Mucosa of descending colon (tissue), 3 donors: ENCODE measurements around the gene C1QB. TPM values are rescaled to one million over a fixed set of nuclear protein-coding genes. Genes with fewer than 3 reads are reported as not detected.

Experiments used
- ATAC-seq: fragments of 200-7000 bp; cut with Tn5 transposase; one replicate; pipeline ENCODE4 v1.9.1; 2020; ENCODE audit warnings: mild to moderate bottlenecking, moderate library complexity
- DNase-seq, 3 donors: peaks; one replicate each; pipeline ENCODE4 v3.0.0-alpha.2; 2020
- H3K36me3 ChIP-seq: fragments of 200-600 bp; one replicate; pipeline ENCODE4 v1.8.0; 2021; ENCODE audit warnings: low read depth, mild to moderate bottlenecking
- H3K4me1 ChIP-seq: fragments of 200-600 bp; one replicate; pipeline ENCODE4 v1.8.0; 2021; ENCODE audit warnings: low read depth, mild to moderate bottlenecking
- H3K4me3 ChIP-seq: fragments of 200-600 bp; one replicate; pipeline ENCODE4 v1.8.0; 2021; ENCODE audit warnings: mild to moderate bottlenecking
- H3K9me3 ChIP-seq: fragments of 200-600 bp; one replicate; pipeline ENCODE4 v1.8.0; 2021; ENCODE audit warnings: mild to moderate bottlenecking
- CTCF ChIP-seq: fragments of 200-600 bp; IDR thresholded peaks from one replicate; pipeline ENCODE4 v1.8.0; 2022; ENCODE audit warnings: antibody characterized with exemption, mild to moderate bottlenecking
- intact Hi-C, 2 donors: fragments of 100-400 bp; cut with DNase I in 1 of 2; cut with micrococcal nuclease in 1 of 2; formaldehyde crosslinking; loops; one replicate each; pipeline versions ENCODE4 v1.11.0 to v1.11.1; 2022; cut with DNase I, micrococcal nuclease
- microRNA-seq: library from miRNA; unstranded; fragments of <30 nt; microRNA quantifications from one replicate; pipeline ENCODE4, GENCODE V29; 2019
- total RNA-seq, 3 donors: library from RNA; stranded (reverse); fragmentation: NEBNext Ultra II Directional in 2 of 3; extraction: Animal tissue kit (Norgen Biotek cat#: 25700) in 2 of 3; gene quantifications; one replicate each; pipeline versions ENCODE4 v1.2.1 to v1.2.4, GENCODE V29; 2021 to 2023
- donor health status: DM: no; HTN: no; CAD: no; lungs with moderate emphysema.
- donor health status: DM: no; HTN: no; CAD: no.
- donor health status: DM: no; HTN: yes; CAD: no.

The C1QB gene
- total RNA-seq, 3 donors from 2014 or later = 36.9 to 217 (median 215) TPM

- TF ChIP-seq CTCF = no peak
- DNase-seq (no peak), ATAC-seq (no peak)
- Histone ChIP-seq H3K4me3 (no peak overlapping the region), H3K9me3 (no peaks in the 10 kb centered on the region), H3K4me1 (peaks cover 25% of the 10 kb centered on the region), H3K36me3 (no peaks in the 10 kb centered on the region)
- intact Hi-C loops = loop anchor here in 1 of 2 donors (10.0 kb wide), 1 partner anchor 156 kb away; no protein-coding TSS in a partner anchor
Measured at GRCh38 chr1:22708777-22709176, 55.7 kb downstream of the C1QB start.

DNA sequence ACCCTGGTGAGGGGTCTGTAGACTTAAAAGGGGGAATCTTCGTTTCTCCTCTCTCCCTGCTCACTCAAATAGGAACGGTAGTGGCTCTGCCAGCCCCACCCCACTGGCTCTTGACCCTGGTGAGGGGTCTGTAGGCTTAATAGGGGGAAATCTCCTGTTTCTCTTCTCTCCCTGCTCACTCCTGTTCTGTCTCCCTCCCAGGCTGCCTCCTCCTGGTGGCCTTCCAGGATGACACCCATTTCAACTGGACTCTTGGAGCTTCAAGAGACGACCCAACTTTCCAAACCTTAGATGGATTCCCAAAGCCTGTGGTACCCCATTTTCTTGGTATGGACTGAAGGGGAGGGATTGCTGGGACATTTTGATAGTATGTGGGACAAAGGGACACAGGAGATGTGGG, 56.2 kb downstream of the C1QB start:
- DNase-seq = no peak
- Histone ChIP-seq H3K4me3 (no peak overlapping the region), H3K9me3 (no peaks in the 10 kb centered on the region), H3K4me1 (peaks cover 21% of the 10 kb centered on the region), H3K36me3 (no peaks in the 10 kb centered on the region)
- intact Hi-C loops = loop anchor here in 1 of 2 donors (10.0 kb wide), 1 partner anchor 156 kb away; no protein-coding TSS in a partner anchor
- no peak for TF ChIP-seq CTCF
- ATAC-seq = no peak

DNA sequence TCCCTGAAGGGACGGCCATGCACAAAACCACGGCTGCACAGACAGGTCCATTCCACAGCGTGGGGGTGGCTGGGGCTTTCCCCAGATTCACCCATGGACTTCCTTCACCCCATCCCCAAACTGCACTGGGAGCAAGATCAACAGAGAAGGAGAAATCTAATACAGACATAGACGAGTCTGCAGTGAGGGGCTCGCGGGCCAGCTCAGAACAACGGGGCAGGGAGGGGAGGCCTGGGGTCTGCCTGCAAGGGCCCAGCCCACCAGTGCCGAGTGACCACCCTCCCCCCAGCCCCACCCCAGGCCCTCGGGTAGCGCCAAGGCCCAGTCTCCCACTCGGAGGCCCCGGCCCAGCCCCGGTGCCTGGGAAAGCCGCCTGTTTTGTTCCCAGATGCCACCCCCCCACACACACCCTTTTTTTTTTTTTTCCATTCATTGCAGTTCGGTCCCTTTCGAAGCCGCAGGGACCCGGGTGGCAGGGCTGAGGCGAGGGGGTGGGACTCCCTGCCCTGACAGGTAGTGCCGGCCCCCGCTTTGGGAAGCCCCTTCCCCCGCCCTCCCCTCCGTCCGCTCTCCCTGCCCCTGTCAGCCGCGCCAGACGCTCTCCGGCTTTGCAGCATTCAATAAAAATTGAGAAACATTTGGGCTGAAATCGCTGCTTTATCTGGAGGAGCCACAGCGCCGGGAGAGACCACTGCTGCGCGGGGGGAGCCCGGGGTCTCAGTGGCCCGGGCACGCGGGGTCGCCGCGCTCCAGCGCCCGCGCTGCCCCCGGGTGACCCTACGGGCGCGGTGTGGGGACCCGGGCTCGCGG, 57.1 kb downstream of the C1QB start:
- ATAC-seq = peak; percentile 38
- intact Hi-C loops = loop anchor here in 1 of 2 donors (10.0 kb wide), 1 partner anchor 155 kb away; no protein-coding TSS in a partner anchor
- DNase-seq = peak in 2 of 3 donors; percentile 77 to 80

GRCh38 chr1:22710701-22711049, 57.6 kb downstream of the C1QB start, which contains the start of gene EPHB2:
EPHB2 (plus strand) TSS chr1:22710839; CDS start chr1:22710983, 144 bp downstream.
- ATAC-seq (peak; percentile 56), DNase-seq (peak in 2 of 3 donors; percentile 61 to 77)
- no peaks in the 10 kb centered on the region for H3K9me3 ChIP-seq
- intact Hi-C loops = no loop called here
- TF ChIP-seq CTCF = no peak
- no peaks in the 10 kb centered on the region for H3K36me3 ChIP-seq
- H3K4me3 ChIP-seq = peak within 1 kb of the TSS; percentile 32
- H3K4me1 ChIP-seq = peaks cover 23% of the 10 kb centered on the region

More for the DNA sequence above, 57.1 kb downstream of the C1QB start:
- H3K36me3 ChIP-seq = no peaks in the 10 kb centered on the region
- TF ChIP-seq CTCF = no peak
- peaks cover 23% of the 10 kb centered on the region for H3K4me1 ChIP-seq
- H3K9me3 ChIP-seq = no peaks in the 10 kb centered on the region
- no peak overlapping the region for H3K4me3 ChIP-seq

GRCh38 chr1:22711071-22711470, 58.0 kb downstream of the C1QB start:
- intact Hi-C loops = no loop called here
- Histone ChIP-seq H3K36me3 (no peaks in the 10 kb centered on the region), H3K4me3 (peak overlapping the region; percentile 32), H3K4me1 (peaks cover 27% of the 10 kb centered on the region), H3K9me3 (no peaks in the 10 kb centered on the region)
- no peak for TF ChIP-seq CTCF
- ATAC-seq = no peak
- peak in 1 of 3 donors; percentile 50 for DNase-seq

Small RNA genes lying within 50 kb of the gene (microRNA-seq; reads per million reads assigned to microRNA genes)
- gene MIR6127 = not detected

Other genes starting within 250 kb of the C1QB start
- 10 to 100 TPM; 14.8 to 28.0 (median 16.7) TPM for gene ZBTB40, start 201.4 kb upstream of the C1QB start, total RNA-seq
- gene EPHA8, start 89.7 kb upstream of the C1QB start, total RNA-seq = not detected
- gene C1QA, start 16.6 kb upstream of the C1QB start, total RNA-seq = 100 to 1,000 TPM in 2 of 3 donors, 10 to 100 TPM in 1; 30.1 to 167 (median 134) TPM
- 100 to 1,000 TPM in 2 of 3 donors, 10 to 100 TPM in 1; 44.3 to 200 (median 189) TPM for gene C1QC, start 9.6 kb upstream of the C1QB start, total RNA-seq
- 10 to 100 TPM; 22.7 to 76.7 (median 70.8) TPM for gene EPHB2, start 57.6 kb downstream of the C1QB start, total RNA-seq